Measurements from ENCODE around the gene LYG2.

- TF ChIP-seq CTCF (IDR thresholded peaks at IDR 0.05) = no peak
- no peak for TF ChIP-seq ZFX (IDR thresholded peaks at IDR 0.05; ENCODE audit: borderline replicate concordance)
Measured at GRCh38 chr2:99275882-99276281, 20.4 kb upstream of the LYG2 start.

Measured in 22Rv1 (cell line).